HCT116 (cell line): ENCODE results near the gene STK39.

ENCODE experiments used
- CEBPB ChIP-seq: IDR thresholded peaks from 2 replicates; pipeline ENCODE4 v1.6.1; 2012; ENCODE audit warnings: low read depth
- CTCF ChIP-seq, 3 experiments: fragments of 200-600 bp in 1 of 3; sonication (generic) in 1 of 3; IDR thresholded peaks in 2 of 3; conservative IDR thresholded peaks in 1 of 3; 2 replicates each; pipeline ENCODE4 v1.5.1; 2012 to 2017; ENCODE audit warnings: low read depth in 2 of 3, low read length in 2 of 3, antibody characterized with exemption in 1 of 3, borderline replicate concordance in 1 of 3, control low read depth in 1 of 3, mild to moderate bottlenecking in 1 of 3, mixed read lengths in 1 of 3, mixed run types in 1 of 3, moderate library complexity in 1 of 3; ENCODE audit not compliant: insufficient read depth in 1 of 3
- EZH2 ChIP-seq: fragments of 200-600 bp; sonication (generic); IDR thresholded peaks from 2 replicates; pipeline ENCODE4 v1.6.1; 2017; ENCODE audit warnings: antibody characterized with exemption, mixed run types
- POLR2A ChIP-seq: IDR thresholded peaks from 2 replicates; pipeline ENCODE4 v1.7.0; 2011; ENCODE audit warnings: borderline replicate concordance; ENCODE audit not compliant: insufficient read depth, insufficient read length; ENCODE audit errors: extremely low read depth
- POLR2AphosphoS5 ChIP-seq: IDR thresholded peaks from 2 replicates; pipeline ENCODE4 v1.6.1; 2011; ENCODE audit warnings: mild to moderate bottlenecking, low read depth, low read length, moderate library complexity
- REST ChIP-seq: IDR thresholded peaks from 2 replicates; pipeline ENCODE4 v1.6.1; 2012; ENCODE audit warnings: low read depth

GRCh38 chr2:168145426-168146310 is 101.7 kb downstream of the STK39 start:
- no peak for TF ChIP-seq EZH2
- TF ChIP-seq CEBPB, result no peak
- no peak for TF ChIP-seq CTCF (IDR thresholded peaks at IDR 0.05 in 2 of 3, conservative IDR thresholded peaks at IDR 0.05 in 1 of 3; ENCODE audit: borderline replicate concordance in 1 of 3, insufficient read depth in 1 of 3, low read depth in 2 of 3, low read length in 2 of 3)
- no peak for TF ChIP-seq POLR2AphosphoS5
- TF ChIP-seq REST, result no peak
- TF ChIP-seq POLR2A, result no peak
